GM23248 (cell line): ENCODE data around the gene PAQR5. TPM values are rescaled to one million over a fixed set of nuclear protein-coding genes. Genes with fewer than 3 reads are reported as not detected.

ENCODE experiments used
- DNase-seq: peaks from one replicate; pipeline ENCODE4 v3.0.0-alpha.2; 2015
- H2AFZ ChIP-seq: fragments of 200-600 bp; sonication (generic); 2 replicates; pipeline ENCODE4 v1.6.1; 2016; ENCODE audit warnings: antibody characterized with exemption
- H3F3A ChIP-seq: fragments of 200-600 bp; sonication (generic); 2 replicates; pipeline ENCODE4 v1.6.1; 2016; ENCODE audit warnings: mild to moderate bottlenecking, antibody characterized with exemption, mixed run types; ENCODE audit not compliant: insufficient read depth
- H3K27ac ChIP-seq: fragments of 200-600 bp; sonication (generic); 2 replicates; pipeline ENCODE4 v1.5.1; 2016; ENCODE audit warnings: mild to moderate bottlenecking
- H3K27me3 ChIP-seq: fragments of 200-600 bp; sonication (generic); replicated peaks from 2 replicates; pipeline ENCODE4 v1.6.1; 2016; ENCODE audit warnings: mild to moderate bottlenecking; ENCODE audit not compliant: insufficient read depth
- H3K36me3 ChIP-seq: fragments of 200-600 bp; sonication (generic); 2 replicates; pipeline ENCODE4 v1.6.1; 2016; ENCODE audit warnings: low read depth, mild to moderate bottlenecking
- H3K4me1 ChIP-seq: fragments of 200-600 bp; sonication (generic); 2 replicates; pipeline ENCODE4 v1.6.1; 2016; ENCODE audit warnings: mild to moderate bottlenecking; ENCODE audit not compliant: insufficient read depth
- H3K4me2 ChIP-seq: fragments of 200-600 bp; sonication (generic); one replicate; pipeline ENCODE4 v1.6.1; 2016; ENCODE audit warnings: mild to moderate bottlenecking; ENCODE audit not compliant: unreplicated experiment
- H3K4me3 ChIP-seq: fragments of 200-600 bp; sonication (generic); 2 replicates; pipeline ENCODE4 v1.5.1; 2016; ENCODE audit warnings: mild to moderate bottlenecking
- H3K79me2 ChIP-seq: fragments of 200-600 bp; sonication (generic); 2 replicates; pipeline ENCODE4 v1.6.1; 2016; ENCODE audit warnings: mild to moderate bottlenecking; ENCODE audit not compliant: insufficient read depth
- H3K9ac ChIP-seq: fragments of 200-600 bp; sonication (generic); 2 replicates; pipeline ENCODE4 v1.6.1; 2016; ENCODE audit warnings: mild to moderate bottlenecking
- H3K9me2 ChIP-seq: fragments of 200-600 bp; sonication (generic); 2 replicates; pipeline ENCODE4 v1.6.1; 2016; ENCODE audit warnings: mixed run types, mild to moderate bottlenecking, moderate library complexity; ENCODE audit not compliant: insufficient read depth
- H3K9me3 ChIP-seq: fragments of 200-600 bp; sonication (generic); one replicate; pipeline ENCODE4 v1.6.1; 2017; ENCODE audit warnings: low read depth
- H4K20me1 ChIP-seq: fragments of 200-600 bp; sonication (generic); 2 replicates; pipeline ENCODE4 v1.6.0; 2016; ENCODE audit not compliant: insufficient read depth
- EZH2 ChIP-seq: fragments of 200-600 bp; sonication (generic); IDR thresholded peaks from 2 replicates; pipeline ENCODE4 v1.6.1; 2018; ENCODE audit warnings: antibody characterized with exemption, mild to moderate bottlenecking; ENCODE audit not compliant: insufficient read depth, poor library complexity, severe bottlenecking
- EZH2phosphoT487 ChIP-seq: fragments of 200-600 bp; sonication (generic); IDR thresholded peaks from 2 replicates; pipeline ENCODE4 v1.6.1; 2018; ENCODE audit warnings: antibody characterized with exemption, moderate library complexity, mild to moderate bottlenecking, low read depth; ENCODE audit not compliant: insufficient read depth
- WGBS, 2 experiments: methylation state at CpG; one replicate each; pipeline ENCODE4 v1.1.6; 2015 to 2017; ENCODE audit warnings: low lambda C conversion rate in 2 of 2, low coverage in 1 of 2; ENCODE audit errors: missing lambda C conversion rate in 2 of 2; 5-methylcytosine and 5-hydroxymethylcytosine counted together
- in situ Hi-C: fragments of 300-500 bp; cut with MboI; formaldehyde crosslinking; loops from 2 replicates; pipeline ENCODE4 v1.15.0; 2020
- polyA plus RNA-seq: library from polyadenylated mRNA; unstranded; fragments of >200 nt; fragmentation: Nextera tagmentation; extraction: Ambion mirVana; gene quantifications from 2 replicates; pipeline ENCODE4 v1.2.1, GENCODE V29; 2016
- total RNA-seq: library from RNA; depleted of rRNA; stranded (reverse); fragments of >200 nt; shearing (Covaris generic); gene quantifications from 2 replicates; pipeline ENCODE4 v1.2.3, GENCODE V29; 2014

Gene PAQR5
- total and polyA plus RNA-seq, 2 experiments from 2014 or later, result 3.8 to 5.7 TPM

DNA sequence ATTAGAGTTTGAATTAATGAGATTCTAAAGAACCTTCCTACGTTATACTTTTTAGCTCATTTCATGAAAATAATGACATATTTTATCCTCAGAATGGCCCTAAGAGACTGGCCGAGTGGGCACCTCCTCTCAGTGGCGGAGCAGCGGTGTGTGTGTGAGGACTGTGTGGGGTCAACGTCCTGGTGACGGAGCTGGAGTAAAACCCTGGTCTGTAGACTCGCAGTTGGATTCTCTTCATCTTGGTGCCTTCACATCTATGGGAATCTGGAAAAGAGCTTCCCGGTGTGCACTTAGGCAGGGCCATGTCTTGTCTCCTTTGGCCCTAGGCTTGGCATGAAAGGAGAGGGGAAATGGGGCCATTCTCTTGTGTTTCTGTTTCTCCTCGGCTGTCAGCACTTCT is 21.4 kb upstream of the PAQR5 start:
- Histone ChIP-seq H3K9me3 (no peaks in the 10 kb centered on the region), H3K4me1 (no peaks in the 10 kb centered on the region), H3K4me2 (no peak overlapping the region), H3K27ac (no peak overlapping the region), H3K36me3 (no peaks in the 10 kb centered on the region), H2AFZ (no peak overlapping the region), H3F3A (no peaks in the 10 kb centered on the region), H4K20me1 (no peaks in the 10 kb centered on the region), H3K9ac (no peak overlapping the region), H3K27me3 (no peaks in the 10 kb centered on the region), H3K9me2 (no peaks in the 10 kb centered on the region), H3K4me3 (no peak overlapping the region), H3K79me2 (no peaks in the 10 kb centered on the region)
- no peak for TF ChIP-seq EZH2
- no peak for TF ChIP-seq EZH2phosphoT487
- no peak for DNase-seq
- in situ Hi-C loops, result no loop called here
- 57 to 60% methylated on average over 9 of the region's 9 CpGs for WGBS, 2 experiments

- Histone ChIP-seq H3K79me2 (no peaks in the 10 kb centered on the region), H3K9me2 (no peaks in the 10 kb centered on the region), H3K9me3 (no peaks in the 10 kb centered on the region), H3K4me3 (no peak overlapping the region), H3K27me3 (no peaks in the 10 kb centered on the region), H3K4me1 (no peaks in the 10 kb centered on the region), H3K4me2 (no peak overlapping the region), H3F3A (no peaks in the 10 kb centered on the region), H3K27ac (no peak overlapping the region), H3K36me3 (no peaks in the 10 kb centered on the region), H3K9ac (no peak overlapping the region), H4K20me1 (no peaks in the 10 kb centered on the region), H2AFZ (no peak overlapping the region)
- in situ Hi-C loops, result no loop called here
- no peak for DNase-seq
- WGBS, 2 experiments, result 90 to 95% methylated on average over 7 of the region's 7 CpGs
- TF ChIP-seq EZH2 (no peak), EZH2phosphoT487 (no peak)
These were observed 19.1 kb upstream of the PAQR5 start for GRCh38 chr15:69279636-69280035.

GRCh38 chr15:69280783-69281182 is 17.9 kb upstream of the PAQR5 start:
- TF ChIP-seq EZH2 (no peak), EZH2phosphoT487 (no peak)
- WGBS, 2 experiments, result 53% methylated on average over 5 of the region's 5 CpGs
- Histone ChIP-seq H3K9me3 (no peaks in the 10 kb centered on the region), H3K4me2 (no peak overlapping the region), H3F3A (no peaks in the 10 kb centered on the region), H3K4me3 (no peak overlapping the region), H3K27ac (no peak overlapping the region), H3K4me1 (no peaks in the 10 kb centered on the region), H3K27me3 (no peaks in the 10 kb centered on the region), H3K9me2 (no peaks in the 10 kb centered on the region), H3K79me2 (no peaks in the 10 kb centered on the region), H2AFZ (no peak overlapping the region), H3K9ac (no peak overlapping the region), H4K20me1 (no peaks in the 10 kb centered on the region), H3K36me3 (no peaks in the 10 kb centered on the region)
- DNase-seq, result peak; percentile 17
- in situ Hi-C loops, result no loop called here

DNA sequence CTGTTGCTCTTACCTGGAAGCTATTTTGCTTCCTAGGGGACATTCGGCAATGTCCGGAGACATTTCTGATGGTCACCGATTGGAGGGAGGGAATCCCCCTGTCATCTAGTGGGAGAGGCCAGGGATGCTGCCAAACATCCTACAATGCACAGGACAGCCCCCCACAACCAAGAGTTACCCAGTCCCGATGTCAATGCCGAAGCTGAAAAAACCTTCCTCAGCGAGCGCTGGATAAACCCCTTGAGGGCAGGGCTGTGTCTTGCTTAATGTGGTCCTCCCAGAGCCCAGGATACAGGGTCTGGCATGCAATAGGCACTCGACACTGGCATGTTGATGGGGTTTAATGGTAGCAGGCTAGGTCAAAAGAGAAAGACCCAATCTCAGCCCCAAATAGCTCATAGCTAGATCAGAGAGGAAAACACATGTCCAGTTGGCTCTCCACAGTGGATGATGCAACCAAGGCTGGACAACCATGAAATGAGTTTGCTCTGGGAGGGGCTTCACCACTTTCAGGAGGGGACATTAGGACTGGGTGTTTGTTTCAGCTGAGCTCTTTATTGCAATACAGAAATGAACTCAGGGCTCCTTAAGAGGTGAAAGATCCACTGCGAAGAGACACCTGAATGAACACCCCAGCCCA is 16.5 kb upstream of the PAQR5 start:
- 91 to 94% methylated on average over 9 of the region's 9 CpGs for WGBS, 2 experiments
- Histone ChIP-seq H3K9me2 (no peaks in the 10 kb centered on the region), H2AFZ (no peak overlapping the region), H3K9me3 (no peaks in the 10 kb centered on the region), H3K79me2 (no peaks in the 10 kb centered on the region), H3K36me3 (no peaks in the 10 kb centered on the region), H3K4me1 (no peaks in the 10 kb centered on the region), H3K9ac (no peak overlapping the region), H3K27ac (no peak overlapping the region), H3F3A (no peaks in the 10 kb centered on the region), H3K27me3 (no peaks in the 10 kb centered on the region), H4K20me1 (no peaks in the 10 kb centered on the region), H3K4me2 (no peak overlapping the region), H3K4me3 (no peak overlapping the region)
- DNase-seq, result no peak
- TF ChIP-seq EZH2phosphoT487 (no peak), EZH2 (no peak)
- in situ Hi-C loops, result no loop called here

- H4K20me1 ChIP-seq, result no peaks in the 10 kb centered on the region
- in situ Hi-C loops, result no loop called here
These were observed 12.9 kb upstream of the PAQR5 start for GRCh38 chr15:69285834-69286233.

More at GRCh38 chr15:69285834-69286233, 12.9 kb upstream of the PAQR5 start:
- Histone ChIP-seq H3K9ac (no peak overlapping the region), H3K36me3 (no peaks in the 10 kb centered on the region), H3K4me3 (no peak overlapping the region), H3K9me3 (no peaks in the 10 kb centered on the region), H3K4me1 (no peaks in the 10 kb centered on the region), H3K4me2 (no peak overlapping the region), H3K79me2 (no peaks in the 10 kb centered on the region), H3K27me3 (no peaks in the 10 kb centered on the region), H3K27ac (no peak overlapping the region), H3F3A (no peaks in the 10 kb centered on the region), H2AFZ (no peak overlapping the region), H3K9me2 (no peaks in the 10 kb centered on the region)
- WGBS, 2 experiments, result 97% methylated on average over 12 of the region's 12 CpGs
- no peak for DNase-seq
- TF ChIP-seq EZH2, result no peak
- no peak for TF ChIP-seq EZH2phosphoT487
